Fibroblast of skin of right biceps (primary cell): ENCODE measurements around the gene GAS2.
"Not testable (repeated sequence)": the region's sequence is repeated elsewhere in the genome, so short reads cannot be mapped to it uniquely, and the experiment has no call there.

Source experiments
- DNase-seq: peaks from one replicate; pipeline ENCODE4 v3.0.0-alpha.2; 2013

Gene GAS2

GRCh38 chr11:22666325-22666687, at the start of gene GAS2:
TSS of gene GAS2 (plus strand) at chr11:22666611. CDS start at chr11:22674870, 8,259 bp downstream.
- DNase-seq = no peak

- no peak for DNase-seq
Observed at GRCh38 chr11:22617868-22618267, 48.5 kb upstream of the GAS2 start.

- DNase-seq = peak; percentile 68
Observed at GRCh38 chr11:22624742-22625447, 41.5 kb upstream of the GAS2 start.

- peak; percentile 100 for DNase-seq
Observed at GRCh38 chr11:22625448-22626287, 40.7 kb upstream of the GAS2 start, which contains the start of gene FANCF. TSS of gene FANCF (minus strand) at chr11:22625823. CDS start at chr11:22625810, 13 bp downstream.

GRCh38 chr11:22626573-22627239, 39.7 kb upstream of the GAS2 start:
- DNase-seq = no peak

- DNase-seq = no peak
Observed at GRCh38 chr11:22627421-22627820, 39.0 kb upstream of the GAS2 start.

- no peak for DNase-seq
Observed at GRCh38 chr11:22633354-22633902, 33.0 kb upstream of the GAS2 start.

GRCh38 chr11:22634897-22635629, 31.3 kb upstream of the GAS2 start:
- DNase-seq = peak; percentile 19

- no peak for DNase-seq
Observed at GRCh38 chr11:22635689-22636088, 30.7 kb upstream of the GAS2 start.

- DNase-seq = no peak
Observed at GRCh38 chr11:22640862-22641261, 25.5 kb upstream of the GAS2 start.

- DNase-seq = no peak
Observed at GRCh38 chr11:22641559-22641958, 24.9 kb upstream of the GAS2 start.

- not testable (repeated sequence) for DNase-seq
Observed at GRCh38 chr11:22652346-22652745, 14.1 kb upstream of the GAS2 start.

- DNase-seq = peak; percentile 18
Observed at GRCh38 chr11:22656130-22656529, 10.3 kb upstream of the GAS2 start.

- no peak for DNase-seq
Observed at GRCh38 chr11:22657101-22657694, 9.2 kb upstream of the GAS2 start.

GRCh38 chr11:22659783-22660182, 6.6 kb upstream of the GAS2 start:
- no peak for DNase-seq

GRCh38 chr11:22666688-22667439, 453 bp downstream of the GAS2 start:
- DNase-seq = peak; percentile 37

GRCh38 chr11:22668005-22668796, 1.8 kb downstream of the GAS2 start:
- DNase-seq = no peak

GRCh38 chr11:22669368-22669767, 3.0 kb downstream of the GAS2 start:
- no peak for DNase-seq

- peak; percentile 6 for DNase-seq
Observed at GRCh38 chr11:22670830-22671229, 4.4 kb downstream of the GAS2 start.

GRCh38 chr11:22671751-22672150, 5.3 kb downstream of the GAS2 start:
- DNase-seq = peak; percentile 12
